Superior temporal gyrus (tissue), 1 donor: Measurements from ENCODE around the gene AKR1B15.
"Not testable (repeated sequence)": the region's sequence is repeated elsewhere in the genome, so short reads cannot be mapped to it uniquely, and the experiment has no call there.

Source experiments
- DNase-seq: peaks from one replicate; pipeline ENCODE4 v3.0.0-alpha.2; 2016; ENCODE audit errors: extremely low spot score

The AKR1B15 gene

DNA sequence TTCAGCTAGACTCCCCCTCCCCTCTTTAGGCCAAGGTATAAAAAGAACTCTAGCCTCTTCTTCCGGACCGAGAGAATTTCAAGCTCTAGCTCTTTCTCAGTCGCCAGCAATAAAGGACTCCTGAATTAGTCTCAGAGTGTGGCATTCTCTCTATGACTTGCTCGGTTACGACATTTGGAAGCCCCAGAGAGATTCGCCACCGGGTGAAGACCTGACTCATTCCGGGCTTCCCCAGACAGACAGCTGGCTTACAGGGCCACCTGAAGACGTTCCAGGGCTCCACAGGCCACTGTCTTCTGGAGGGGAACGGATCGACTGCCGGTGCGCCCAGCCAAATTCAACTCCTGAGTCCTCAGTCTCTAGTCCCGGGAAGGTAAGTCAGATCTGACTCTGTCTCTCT is at the start of gene AKR1B15:
TSS of gene AKR1B15 (plus strand) at position 234 of the 400 bp plus-strand sequence. CDS start 15,510 bp downstream, outside the sequence.
- DNase-seq: no peak

DNA sequence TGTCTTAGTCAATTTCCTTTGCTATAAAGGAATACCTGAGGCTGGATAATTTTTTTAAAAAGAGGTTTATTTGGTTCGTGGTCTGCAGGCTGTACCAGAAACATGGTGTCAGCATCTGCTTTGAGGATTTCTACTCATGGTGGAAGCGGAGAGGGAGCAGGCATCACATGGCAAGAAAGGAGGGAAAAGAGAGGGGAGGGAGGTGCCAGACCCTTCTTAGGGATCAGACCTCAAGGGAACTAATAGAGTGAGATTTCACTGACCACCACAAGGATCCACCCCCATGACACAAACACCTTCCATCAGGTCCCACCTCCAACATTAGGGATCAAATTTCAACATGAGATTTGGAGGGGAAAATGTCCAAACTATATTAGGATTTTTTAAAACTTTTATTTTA is 48.5 kb upstream of the AKR1B15 start:
- no peak for DNase-seq

DNA sequence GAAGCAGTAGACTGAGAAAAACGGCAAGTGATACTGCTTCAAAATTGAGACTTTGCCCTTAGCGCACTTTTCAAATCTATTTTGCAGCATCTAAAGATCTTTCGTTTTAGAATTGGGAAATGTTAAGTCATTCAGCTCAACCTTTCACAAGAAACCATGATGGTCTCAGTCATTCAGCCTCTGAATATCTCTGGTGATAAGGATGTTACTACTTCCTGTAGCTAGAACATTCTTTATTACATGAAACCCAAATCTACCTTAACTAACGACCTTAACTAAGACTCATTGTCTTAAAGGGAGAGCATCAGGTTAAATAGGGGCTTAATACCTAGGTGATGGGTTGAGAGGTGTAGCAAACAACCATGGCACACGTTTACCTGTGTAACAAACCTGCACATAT is 47.9 kb upstream of the AKR1B15 start:
- no peak for DNase-seq

DNA sequence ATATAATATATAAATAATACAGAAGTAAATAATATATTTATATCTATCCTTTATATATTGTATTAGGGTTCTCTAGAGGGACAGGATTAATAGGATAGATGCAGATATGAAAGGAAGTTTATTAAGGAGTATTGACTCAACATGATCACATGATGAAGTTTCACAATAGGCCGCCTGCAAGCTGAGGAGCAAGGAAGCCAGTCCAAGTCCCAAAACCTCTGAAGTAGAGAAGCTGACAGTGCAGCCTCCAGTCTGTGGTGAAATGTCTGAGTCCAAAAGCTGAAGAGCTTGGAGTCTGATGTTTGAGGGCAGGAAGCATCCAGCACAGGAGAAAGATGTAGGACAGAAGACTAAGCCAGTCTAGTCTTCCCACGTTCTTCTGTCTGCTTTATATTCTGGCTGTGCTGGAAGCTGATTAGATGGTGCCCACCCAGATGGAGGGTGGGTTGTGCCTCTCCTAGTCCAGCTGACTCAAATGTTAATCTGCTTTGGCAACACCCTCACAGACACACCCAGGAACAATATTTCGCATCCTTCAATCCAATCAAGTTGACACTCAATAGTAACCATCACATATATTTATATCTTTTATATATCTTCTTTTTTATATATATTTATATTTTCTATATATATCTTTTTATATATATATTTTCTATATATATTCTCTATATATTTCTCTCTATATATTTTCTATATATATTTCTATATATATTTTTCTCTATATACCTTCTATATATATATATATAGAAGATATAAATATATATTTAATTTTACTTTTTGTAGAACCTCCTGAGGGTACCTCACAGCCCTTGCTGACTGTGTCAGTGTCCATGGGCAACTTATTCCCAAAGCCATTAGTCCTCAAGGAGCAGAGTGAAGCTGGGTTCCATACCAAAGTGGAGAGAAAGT is 46.2 kb upstream of the AKR1B15 start:
- DNase-seq: no peak

DNA sequence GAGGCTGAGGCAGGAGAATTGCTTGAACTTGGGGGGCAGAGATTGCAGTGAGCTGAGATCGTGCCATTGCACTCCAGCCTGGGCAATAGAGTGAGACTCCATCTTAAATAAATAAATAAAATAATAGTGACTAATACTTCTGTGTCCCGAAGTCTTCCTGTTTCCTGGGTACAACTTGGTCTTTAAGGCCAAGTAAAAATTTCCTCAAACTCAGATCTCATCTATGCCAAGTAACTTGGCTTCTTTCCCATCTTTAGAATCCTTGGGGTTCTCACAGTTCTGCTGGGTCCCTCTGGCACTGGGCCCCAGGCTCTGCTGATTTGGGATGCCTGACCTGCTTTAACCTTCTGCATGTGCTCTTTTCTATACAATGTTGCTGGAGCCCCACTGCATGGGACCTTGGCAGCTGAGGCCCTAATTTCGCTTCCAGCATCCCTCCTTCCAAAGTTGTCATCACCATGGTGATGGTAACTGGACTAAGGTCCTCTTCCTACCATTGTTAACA is 44.2 kb upstream of the AKR1B15 start:
- no peak for DNase-seq

DNA sequence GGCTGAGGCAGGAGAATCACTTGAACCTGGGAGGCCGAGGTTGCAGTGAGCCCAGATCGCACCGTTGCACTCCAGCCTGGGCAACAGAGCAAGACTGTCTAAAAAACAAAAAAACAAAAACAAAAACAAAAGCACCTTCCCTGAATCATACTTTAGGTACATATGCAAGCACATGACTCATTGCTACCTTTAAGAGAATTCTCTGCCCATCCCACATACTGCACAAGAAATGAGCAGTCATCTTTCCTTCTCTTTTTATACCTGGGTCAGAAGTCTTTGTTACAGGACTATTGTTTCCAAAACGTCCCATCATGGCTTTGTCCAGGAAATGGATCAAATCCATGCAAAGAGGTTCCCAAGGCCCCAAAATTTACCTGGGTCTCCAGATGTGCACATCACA is 43.1 kb upstream of the AKR1B15 start:
- no peak for DNase-seq

DNA sequence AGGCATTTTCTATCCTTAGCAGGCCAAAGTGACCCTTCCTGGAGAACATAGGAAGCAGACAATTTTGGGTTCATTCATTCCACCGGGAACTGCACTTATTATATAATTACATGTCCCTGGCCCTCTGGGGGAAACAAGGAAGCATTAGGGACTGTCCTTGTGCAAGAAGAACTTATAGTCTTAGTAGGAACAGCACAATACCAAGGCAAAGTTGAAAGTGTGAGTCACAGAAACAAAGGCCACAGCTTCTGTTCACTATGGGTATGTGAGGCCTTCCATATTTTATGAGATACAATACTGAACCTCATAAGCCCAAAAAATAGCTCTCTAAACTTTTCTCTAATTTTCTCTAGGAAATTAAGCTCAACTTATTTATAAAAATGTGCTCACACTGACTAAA is 39.9 kb upstream of the AKR1B15 start:
- DNase-seq: no peak

DNA sequence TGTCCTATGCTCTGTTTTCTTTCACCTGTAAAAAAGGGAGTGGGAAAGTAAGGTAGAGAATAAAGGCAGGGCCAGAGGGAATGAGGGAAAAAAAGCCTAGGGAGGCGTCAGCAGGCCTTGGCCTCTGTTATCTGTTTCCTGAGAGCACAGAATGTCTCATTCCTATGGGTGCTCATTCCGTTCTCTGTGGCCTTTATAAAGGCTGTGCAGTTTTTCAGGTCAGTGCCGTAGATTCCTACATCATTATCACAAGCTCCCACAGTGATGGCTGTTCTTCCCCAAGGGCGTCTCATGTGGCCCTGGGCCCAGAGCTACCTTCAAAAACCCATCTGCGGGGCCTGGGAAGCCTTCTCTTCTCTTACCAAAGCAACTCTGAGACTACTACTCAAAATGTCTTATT is 38.3 kb upstream of the AKR1B15 start:
- DNase-seq: no peak

DNA sequence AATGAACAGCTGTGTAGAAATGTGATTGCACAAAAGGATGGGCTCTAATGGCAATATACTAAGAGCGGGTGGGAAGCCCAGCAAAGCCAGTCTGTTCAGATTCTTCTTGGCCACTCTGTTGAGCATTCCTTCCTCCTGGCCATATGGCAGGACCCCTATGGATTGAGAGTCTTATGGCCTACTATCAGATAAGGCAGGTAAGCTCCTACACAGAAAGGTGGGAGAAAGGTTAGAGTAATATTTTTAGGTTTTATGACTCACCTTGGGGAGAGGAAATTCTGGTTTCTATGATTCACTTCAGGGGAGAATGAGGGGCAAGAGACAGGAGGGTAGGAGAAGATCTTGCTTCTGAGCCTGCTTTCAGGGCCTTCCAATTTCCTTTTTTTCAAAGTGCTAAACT is 36.6 kb upstream of the AKR1B15 start:
- DNase-seq: no peak

DNA sequence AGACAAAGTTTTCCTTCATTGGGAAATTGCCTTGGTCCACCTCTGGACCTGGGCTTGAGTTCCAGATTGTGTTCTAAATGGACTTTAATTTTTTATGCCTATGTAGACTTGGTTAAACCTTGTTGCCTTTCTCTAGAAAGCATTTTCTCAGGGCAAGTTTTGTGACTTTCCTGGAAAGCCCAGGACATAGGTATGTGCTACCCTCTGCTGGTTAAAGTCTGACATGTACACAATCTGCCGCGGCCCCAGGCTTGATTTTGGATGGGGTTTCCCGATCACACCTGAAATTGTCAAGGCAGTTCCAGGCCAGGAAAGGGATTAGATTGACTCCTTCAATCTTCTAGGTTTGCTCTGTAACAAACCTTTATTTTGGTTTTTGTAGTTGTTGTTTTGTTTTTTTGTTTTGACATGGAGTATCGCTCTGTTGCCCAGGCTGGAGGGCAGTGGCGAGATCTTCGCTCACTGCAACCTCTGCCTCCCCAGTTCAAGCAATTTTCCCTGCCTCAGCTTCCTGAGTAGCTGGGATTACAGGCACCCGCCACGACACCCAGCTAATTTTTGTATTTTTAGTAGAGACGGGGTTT is 35.6 kb upstream of the AKR1B15 start:
- peak; percentile 39 for DNase-seq

DNA sequence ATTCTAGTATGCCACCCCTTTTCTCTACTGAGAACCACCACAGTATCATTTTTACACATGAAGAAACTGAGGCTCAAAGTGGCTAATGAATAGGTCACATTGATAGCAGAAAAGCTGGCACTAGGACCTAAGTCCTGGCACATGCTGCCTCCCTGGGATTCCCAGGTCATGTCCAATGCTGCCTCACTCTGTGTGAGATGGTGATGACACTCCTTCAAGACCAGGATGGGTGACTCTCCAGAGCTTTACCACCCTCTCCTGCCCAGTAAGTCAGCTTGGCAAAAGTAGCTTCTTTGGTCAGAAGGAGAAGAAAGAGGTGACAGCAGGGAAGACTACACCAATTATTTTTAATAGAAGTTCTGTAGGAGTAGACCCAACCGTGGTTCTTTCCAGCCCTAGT is 34.8 kb upstream of the AKR1B15 start:
- DNase-seq: no peak

DNA sequence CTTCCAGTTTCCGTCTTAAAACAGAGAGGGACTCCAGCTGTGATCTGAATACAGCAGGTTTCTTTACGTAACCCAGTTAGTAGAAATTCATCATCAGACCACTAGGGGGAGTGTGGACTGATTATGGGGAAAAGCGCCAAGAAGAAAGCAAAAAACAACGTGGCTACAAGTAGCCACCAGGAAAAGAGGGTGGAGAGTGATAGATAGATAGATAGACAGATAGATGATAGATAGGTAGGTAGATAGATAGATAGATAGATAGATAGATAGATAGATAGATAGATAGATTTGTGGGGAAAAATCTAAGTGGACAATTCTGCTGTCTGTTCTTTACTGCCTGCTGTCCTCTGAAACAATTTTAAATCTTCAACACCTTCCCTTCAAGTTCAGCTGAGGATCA is 34.2 kb upstream of the AKR1B15 start:
- DNase-seq: peak; percentile 94

DNA sequence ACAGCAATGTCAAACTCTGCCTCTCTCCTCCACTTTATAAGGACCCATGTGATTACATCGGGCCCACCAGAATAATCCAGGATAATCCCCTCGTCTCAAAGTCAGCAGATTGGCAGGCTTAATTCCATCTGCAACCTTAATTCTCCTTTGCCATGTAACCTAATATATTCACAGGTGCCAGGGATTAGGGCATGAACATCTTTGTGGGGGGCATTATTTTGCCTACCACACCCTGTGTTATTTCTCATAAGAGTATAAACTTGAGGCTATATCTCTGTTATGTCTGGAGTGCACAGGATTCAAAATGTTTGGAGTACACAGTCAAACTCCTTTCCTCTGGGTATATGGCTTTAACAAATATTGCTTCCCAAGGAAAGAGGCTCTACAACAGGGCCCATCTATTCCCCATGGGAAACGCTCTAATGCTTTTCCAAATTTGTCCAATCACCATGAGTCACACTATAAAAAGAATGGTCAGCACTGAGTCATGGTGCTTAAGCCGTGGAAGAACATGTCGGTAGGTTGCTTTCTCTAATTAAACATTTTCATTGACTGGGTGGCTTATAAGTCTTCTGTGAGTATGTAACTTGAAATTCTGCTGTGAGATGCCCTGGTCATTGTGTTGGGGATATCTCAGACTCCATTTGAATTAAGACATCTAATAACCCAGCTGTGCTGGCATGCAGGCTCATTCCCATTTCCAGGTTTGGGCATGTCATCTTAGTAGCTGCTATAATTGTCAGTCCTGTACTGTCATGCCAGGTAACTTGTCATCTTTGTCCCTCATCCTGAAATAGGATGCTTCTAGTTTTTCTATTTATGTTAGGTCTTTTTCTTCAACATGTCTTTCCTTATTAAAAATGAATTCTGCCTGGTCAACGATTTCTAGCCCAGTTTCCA is 33.1 kb upstream of the AKR1B15 start:
- DNase-seq: no peak

DNA sequence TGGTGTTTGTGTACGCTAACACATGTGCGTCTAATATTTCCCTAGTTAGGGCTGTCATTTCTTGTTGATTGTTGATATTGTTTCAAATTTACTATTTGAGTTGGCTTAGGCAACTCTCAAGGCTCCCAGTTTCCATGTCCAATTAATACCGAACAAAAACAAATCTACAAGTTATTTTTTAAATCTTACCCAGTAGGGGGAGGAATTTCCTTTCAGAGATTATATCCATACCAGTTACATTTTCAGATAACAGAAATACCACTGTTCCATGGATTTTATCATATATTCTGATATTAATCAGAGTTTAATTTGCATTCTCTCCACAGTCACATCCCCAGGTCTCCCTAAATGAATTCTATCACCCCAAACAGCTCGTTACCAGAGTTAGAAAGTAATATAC is 28.8 kb upstream of the AKR1B15 start:
- DNase-seq: peak; percentile 34

DNA sequence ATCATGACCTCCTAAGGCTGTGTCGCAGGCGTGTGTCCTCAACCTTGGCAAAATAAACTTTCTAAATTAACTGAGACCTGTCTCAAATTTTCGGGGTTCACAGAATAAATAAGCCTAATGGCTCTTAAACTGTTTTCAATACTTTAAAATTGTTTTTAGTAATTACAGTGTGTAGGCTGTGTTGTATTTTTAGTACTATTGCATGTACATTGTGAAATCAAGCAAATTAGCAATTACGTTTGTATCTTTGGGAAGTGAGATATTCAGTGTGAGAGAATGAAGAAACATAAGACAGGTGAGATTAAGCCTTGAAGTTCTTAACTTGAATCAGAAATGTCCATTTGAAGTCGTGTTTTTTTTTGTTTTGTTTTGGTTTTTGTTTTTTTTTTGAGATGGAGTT is 26.3 kb upstream of the AKR1B15 start:
- no peak for DNase-seq

DNA sequence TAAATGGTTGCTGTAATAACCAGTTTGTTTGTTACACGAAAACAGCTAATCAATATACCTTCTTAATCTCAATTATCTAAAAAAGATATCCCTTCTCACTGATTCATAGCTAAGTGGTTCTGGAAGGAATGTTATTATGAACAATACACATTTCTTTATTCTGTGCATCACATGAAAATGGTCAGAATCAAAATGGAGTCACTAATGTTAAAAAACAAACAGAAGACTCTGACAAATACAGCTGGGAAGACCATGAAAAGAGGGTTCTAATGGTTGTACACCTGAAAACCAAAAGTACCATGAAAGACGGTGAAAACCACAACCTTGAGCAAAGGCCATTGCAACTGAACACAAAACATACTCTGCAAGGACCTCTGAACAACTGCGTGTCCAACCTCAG is 23.5 kb upstream of the AKR1B15 start:
- DNase-seq: not testable (repeated sequence)

DNA sequence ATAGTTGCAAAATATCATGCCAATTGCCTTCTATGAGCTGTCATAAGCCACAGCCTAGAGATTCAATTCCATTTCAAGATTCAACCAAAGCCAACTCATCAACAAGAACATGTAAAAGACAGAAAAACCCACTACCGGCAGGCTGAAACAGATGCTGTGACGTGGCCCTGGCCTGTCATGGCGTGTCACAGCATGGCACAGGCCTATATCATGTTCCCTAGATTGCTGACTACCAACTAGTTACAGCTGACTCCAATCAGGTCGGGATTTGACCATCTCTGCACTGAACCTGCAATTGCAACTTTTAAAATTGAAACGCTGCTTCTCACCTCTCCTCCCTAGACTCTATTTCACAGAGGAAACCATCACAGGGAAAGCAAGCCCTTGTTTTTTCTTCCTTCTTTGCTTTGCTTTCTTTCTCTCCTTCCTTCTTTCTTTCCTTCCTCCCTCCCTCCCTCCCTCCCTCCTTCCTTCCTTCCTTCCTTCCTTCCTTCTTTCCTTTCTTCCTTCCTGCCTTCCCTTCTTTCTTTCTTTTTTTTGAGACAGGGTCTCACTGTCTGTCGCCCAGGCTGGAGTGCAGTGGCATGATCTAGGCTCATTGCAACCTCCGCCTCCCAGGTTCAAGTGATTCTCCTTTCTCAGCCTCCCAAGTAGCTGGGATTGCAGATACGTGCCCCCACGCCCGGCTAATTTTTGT is 22.2 kb upstream of the AKR1B15 start:
- not testable (repeated sequence) for DNase-seq

DNA sequence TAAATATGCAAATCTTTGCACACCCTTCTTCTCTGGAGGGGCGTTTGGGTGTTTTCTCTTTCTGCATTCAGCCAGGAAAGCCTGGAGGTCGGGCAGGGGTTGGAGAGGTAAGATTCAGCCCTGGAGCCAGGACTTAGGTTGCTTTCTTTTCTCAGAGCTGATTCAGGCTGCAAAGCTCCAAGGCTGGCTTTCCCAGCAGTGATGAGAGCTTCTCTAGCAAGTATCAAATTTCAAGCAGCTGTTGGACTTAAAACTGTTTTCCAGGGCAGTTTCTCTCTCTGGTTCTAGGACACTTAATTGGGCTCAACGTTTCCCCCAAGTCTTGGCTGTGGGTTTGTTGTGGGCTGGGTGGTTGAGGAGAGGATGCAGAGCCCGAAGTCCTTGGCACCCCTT is 20.9 kb upstream of the AKR1B15 start:
- DNase-seq: no peak

DNA sequence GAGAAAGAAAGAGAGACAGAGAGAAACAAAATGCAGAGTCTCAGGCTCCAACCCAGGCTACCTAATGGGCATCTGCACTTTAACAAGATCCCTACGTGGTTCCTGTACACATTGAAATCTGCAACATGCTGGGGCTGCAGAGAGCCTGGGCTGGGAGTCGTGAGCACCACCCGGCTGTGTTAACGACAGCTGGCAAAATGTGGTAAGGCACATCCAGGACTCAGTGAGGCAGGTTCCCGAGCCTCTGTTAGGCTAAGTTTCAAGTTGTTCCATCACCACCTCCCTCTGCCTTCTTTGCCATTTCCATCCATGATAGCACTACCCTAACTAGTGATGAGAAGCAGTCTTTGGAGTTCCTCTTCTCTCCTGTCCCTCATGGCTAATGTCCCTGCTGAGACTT is 20.2 kb upstream of the AKR1B15 start:
- DNase-seq: no peak

DNA sequence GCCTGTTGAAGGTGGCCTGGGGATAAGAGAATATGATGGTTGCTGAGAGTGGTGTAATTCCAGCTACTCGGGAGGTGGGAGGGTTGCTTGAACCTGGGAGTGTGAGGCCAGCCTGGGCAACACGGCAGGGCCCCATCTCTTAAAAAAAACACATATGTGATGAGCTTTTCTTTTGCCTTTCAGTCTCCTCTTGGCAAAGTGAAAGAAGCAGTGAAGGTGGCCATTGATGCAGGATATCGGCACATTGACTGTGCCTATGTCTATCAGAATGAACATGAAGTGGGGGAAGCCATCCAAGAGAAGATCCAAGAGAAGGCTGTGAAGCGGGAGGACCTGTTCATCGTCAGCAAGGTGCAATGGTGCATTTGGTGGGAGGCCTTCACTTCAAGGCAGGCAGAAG is 18.4 kb upstream of the AKR1B15 start:
- no peak for DNase-seq

DNA sequence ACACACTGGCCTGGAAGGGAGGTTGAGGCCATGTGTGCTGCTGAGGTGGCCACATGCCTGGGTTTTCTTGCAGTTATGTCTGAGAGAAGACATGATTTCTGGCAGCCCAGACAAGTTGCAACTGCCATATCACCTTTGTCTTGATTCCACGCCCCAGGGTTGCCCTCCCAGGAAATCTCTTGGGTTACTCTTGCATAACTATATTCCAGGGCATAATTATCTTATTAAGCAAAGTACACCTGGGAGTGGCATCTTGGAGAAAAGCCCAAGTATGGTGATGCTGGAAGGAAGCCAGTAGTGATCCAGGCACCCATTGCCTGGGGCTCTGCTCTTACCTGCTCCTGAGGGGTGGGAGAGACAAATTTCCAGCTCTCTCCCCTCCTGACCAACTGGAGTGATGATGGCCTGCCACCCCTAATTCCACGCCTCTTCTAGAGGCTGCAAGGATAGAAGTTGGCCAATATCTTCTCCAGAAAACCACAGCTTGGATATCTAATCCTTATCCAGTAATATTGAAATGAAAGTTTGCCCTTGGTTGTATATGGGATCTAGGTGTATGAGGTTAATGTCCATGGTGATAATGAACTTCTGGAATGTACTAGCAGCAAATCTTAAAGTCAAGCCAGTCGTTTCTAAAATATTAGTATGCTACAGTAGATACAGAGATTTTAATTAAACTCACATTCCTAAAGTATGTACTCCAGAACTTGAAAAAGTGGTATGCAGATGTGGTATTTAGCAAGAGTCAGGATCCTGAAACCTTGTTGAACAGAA is 16.5 kb upstream of the AKR1B15 start:
- no peak for DNase-seq
